GM18868 (cell line): ENCODE data around the gene MAP1LC3A.
A peak's percentile ranks its signal among the peaks of the same experiment; 100 is the strongest.
"Not testable (repeated sequence)": the region's sequence is repeated elsewhere in the genome, so short reads cannot be mapped to it uniquely, and the experiment has no call there.

ENCODE experiments used
- ATAC-seq: cut with Tn5 transposase; IDR thresholded peaks from one replicate; pipeline ENCODE4 v1.9.1; 2021; ENCODE audit warnings: mild to moderate bottlenecking, moderate library complexity; ENCODE audit not compliant: unreplicated experiment

MAP1LC3A gene

DNA sequence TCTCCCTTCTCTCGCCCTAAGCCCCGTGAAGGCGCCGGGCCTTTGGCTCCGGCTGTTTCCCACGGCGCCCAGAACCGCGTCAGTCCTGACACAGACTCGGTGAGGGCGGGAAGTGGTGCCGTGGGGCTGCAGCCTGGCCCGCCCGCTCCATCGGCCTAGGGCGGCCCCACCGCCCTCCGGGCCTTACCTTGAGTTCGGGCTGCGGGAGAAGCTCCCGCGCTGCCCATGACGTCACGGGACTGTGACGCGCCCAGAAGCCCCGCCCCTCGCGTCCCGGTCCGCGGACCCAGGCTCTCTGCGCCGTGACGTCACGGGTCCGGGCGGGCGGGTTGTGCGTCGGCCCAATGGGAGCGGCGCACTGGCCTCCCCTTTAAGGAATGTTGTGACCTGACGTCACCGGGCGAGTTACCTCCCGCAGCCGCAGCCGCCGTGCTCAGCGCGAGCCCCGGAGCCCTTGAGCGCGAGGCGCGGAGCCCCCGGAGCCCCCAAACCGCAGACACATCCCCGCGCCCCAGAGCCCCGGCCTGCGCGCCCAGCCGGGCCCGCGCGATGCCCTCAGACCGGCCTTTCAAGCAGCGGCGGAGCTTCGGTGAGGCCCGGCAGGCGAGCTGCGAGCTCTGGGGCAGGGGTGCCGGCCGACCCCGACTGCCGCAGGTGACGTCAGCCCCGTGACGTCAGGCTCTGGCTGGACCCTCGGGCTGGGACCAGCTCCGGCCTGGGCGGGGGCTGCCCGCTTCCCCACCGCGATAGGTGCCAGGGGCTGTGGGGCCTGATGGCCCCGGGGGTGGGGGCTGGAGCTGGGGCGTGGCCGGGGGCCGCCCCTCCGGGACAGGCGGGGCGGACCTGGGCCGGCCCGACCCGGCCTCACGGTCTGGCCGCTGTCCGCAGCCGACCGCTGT, at the start of gene MAP1LC3A:
MAP1LC3A (plus strand) TSS at position 399 of the 899 bp plus-strand sequence; CDS start at position 550, 151 bp downstream.
- ATAC-seq: peak; percentile 55

- ATAC-seq: no peak
Measured at GRCh38 chr20:34510575-34510974, 47.9 kb upstream of the MAP1LC3A start.

DNA sequence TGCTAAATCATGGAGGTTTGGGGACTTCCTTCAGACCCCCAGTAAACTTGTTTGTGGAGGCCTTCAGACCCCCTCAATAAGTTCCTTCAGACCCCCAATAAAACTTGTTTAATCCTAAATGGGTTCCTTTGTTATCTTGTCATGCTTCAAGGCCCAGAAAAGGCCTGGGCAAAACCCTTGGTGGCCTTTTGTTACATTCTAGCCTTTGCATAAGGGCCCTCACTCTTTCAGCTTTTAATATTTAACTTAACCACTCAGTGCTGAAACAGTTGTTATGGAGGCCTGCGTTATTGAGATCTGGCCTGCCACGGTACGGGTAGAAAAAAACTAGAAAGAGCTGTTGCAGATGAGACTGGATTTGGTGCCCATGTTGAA, 46.6 kb upstream of the MAP1LC3A start:
- ATAC-seq: no peak

DNA sequence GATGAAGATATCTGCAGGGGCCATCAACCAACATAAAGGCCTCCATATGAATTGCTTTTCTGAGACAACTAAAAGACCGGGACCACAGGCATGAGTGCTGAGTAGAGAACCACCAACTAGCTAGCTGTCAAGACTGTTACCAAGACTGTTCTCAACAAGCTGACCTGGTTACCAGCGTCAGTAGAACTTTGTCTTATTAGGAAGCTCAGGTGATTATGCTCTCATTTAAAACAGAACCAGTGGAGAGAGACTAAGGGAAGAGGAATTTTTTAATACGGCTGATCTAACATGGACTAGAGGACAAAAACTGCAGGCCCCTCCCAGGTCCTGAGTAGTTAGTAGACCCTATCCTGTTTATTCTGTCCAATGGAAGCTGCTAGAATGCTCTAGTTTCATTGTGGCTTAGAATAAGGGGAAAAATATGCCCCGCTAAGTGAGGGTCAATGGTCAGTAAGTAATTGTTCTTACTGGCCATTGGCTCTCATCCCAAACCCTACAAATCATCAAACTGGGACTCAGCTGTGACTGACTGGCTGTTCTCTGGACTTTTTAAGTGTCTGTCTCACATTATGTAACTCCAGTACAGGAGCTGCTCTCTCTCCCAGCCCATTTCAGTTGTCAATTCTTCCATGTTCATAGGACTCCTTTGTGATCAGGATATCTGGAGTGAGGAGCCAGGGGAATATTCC, 46.1 kb upstream of the MAP1LC3A start:
- no peak for ATAC-seq

GRCh38 chr20:34512955-34513419, 45.5 kb upstream of the MAP1LC3A start:
- no peak for ATAC-seq

GRCh38 chr20:34514034-34514433, 44.5 kb upstream of the MAP1LC3A start:
- ATAC-seq: not testable (repeated sequence)

- no peak for ATAC-seq
Measured at GRCh38 chr20:34514897-34515483, 43.5 kb upstream of the MAP1LC3A start.

GRCh38 chr20:34515484-34516246, 42.9 kb upstream of the MAP1LC3A start:
- ATAC-seq: peak; percentile 65

DNA sequence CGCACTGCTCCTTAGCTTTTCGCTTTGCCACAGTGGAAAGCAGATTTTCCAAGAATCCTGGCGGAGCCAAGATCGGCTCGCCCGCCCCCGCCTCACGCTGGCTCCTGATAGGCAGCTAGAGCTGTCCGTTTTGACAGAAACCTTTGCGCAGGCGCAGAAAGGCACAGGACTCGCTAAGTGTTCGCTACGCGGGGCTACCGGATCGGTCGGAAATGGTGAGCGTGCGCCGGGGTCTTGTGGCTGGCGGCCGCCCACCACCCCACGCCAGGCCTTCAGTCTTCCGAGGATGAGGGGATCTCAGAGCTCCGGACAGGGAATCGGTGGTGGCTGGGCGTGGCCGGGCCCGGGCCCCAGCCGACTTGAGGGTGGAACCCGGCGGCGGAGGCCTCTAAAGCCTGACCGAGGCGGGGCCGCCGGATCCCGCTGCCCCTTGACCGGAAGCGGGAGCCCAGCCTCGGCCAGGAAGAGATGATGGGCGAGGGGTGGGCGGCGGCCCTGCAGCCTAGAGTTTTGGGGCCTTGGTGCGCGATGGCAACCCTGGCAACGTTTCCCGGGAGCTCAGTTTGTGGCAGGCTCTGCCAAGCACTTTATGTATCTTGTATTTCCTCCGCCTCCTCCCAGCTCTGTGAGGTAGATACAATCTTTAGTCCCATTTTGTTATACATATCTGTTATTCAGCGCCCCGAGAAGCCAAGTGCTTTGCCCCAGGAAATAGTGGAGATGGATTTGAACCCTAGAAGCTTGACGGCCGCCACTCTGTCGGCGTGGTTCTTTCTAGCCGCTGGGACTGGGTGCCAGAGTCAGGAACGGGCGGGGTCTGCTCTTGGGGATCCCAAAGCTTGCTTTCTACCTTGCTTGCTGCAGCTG, 42.0 kb upstream of the MAP1LC3A start, which contains the start of gene DYNLRB1:
DYNLRB1 (plus strand) TSS at position 176 of the 867 bp plus-strand sequence; CDS start at position 213, 37 bp downstream.
- peak; percentile 77 for ATAC-seq

- ATAC-seq: no peak
Measured at GRCh38 chr20:34517114-34517505, 41.4 kb upstream of the MAP1LC3A start.

- not testable (repeated sequence) for ATAC-seq
Measured at GRCh38 chr20:34518863-34519262, 39.7 kb upstream of the MAP1LC3A start.

DNA sequence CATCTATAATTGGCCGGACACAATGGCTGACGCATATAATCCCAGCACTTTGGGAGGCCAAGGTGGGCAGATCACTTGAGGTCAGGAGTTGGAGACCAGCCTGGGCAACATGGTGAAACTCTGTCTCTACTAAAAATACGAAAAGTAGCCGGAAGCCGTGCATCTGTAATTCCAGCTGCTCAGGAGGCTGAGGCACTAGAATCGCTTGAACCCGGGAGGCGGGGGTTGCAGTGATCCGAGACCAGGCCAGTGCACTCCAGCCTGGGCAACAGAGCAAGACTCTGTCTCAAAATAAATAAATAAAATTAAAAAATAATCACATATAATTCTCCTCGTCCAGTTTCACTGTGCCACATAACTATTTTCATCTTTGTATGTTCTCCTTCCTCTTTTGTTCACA, 38.7 kb upstream of the MAP1LC3A start:
- ATAC-seq: not testable (repeated sequence)

DNA sequence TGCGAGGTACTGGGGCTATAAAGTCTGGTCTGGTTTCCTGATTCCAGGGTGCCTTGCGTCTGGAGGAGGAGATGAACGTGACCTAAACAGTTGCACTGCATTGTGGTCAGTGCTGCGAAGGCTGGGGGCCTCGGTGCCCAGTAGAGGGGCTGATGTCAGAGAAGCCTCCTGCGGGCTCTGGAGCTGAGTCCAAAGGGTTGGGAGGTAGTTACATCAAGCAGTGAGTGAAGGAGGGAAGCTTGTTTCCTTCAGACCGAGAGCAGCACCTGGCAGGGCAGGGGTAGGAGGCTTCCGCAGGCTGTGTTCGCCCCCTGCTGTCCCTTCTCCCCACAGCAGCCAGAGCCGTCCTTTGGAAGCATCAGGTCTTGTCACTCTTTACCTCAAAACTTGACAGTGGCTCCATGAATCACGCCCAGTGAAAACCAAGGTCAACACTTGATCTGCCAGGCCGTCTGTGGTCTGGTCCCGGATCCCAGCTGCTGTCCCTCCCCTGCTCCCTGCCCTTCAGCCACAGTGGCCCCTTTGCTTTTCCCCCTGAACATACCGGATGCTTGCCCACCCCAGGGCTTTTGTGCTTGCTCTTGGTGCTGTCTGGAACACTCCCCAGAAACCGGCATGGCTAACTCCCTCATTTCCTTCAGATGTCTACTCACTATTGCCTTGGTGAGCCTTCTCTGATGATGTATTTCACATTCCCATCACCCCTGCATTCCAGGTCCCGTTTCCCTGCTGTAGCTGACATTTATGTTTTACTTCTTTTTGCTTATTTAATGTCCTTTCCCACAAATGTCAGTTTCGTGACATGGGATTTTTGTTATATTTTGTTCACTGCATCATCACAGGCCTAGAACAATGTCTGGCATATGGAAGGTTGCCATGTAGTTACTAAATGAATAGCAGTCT, 35.3 kb upstream of the MAP1LC3A start:
- ATAC-seq: no peak

DNA sequence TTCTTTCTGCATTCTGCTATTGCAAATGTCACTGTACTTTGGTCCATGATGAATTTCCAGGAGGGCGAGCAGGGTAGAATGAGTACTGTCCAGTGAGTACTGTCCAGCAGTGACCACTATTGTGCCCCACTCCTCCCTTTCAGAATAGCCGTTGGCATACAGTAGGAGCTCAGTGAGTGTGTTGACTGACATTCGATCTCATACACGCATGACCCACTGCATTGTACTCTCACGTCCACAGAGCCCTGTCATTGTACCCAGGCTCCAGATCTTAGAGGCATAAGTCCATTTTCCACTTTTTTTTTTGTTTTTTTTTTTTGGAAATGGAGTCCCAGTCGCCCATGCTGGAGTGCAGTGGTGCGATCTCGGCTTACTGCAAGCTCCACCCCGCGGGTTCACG, 34.1 kb upstream of the MAP1LC3A start:
- ATAC-seq: no peak

DNA sequence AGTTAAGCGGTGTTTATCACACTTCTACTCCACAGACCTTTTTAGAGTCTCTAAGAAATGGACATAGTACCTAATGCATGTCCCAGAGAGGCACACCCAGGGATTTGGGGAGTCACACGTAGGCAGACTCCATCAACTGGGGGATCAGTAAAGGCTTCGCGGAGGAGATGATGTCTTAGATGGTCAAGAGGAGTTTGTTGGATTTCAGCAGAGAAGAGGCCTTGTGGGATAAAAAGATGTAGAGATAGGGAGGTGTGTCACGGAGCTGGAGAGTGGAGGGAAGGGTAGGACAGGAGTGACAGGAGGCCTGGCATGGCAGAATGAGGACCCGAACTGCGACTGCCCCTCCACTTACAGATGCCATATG, 33.2 kb upstream of the MAP1LC3A start:
- ATAC-seq: no peak

- ATAC-seq: no peak
Measured at GRCh38 chr20:34525709-34526416, 32.7 kb upstream of the MAP1LC3A start.

GRCh38 chr20:34526466-34526865, 32.1 kb upstream of the MAP1LC3A start:
- ATAC-seq: no peak

DNA sequence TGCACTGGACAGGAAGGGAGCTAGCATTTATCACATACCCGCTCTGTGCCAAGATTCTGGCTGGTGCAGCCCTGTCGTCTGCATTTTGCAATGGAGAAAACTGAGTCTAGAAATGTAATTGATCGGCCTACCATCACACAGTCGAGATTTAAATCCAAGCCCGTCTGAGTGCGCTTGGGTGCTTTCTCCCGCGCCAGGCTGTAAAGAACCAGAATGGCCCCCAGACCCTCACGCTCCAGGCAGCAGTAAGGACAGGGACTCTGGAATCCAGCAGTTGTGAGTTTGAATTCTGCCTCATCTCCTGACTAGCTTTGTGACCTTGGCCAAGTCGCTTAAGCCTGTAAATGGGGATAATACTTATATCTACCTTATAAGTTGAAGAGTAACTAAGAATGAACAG, 31.5 kb upstream of the MAP1LC3A start:
- no peak for ATAC-seq
